Neural progenitor cell (in vitro differentiated cells): Measurements from ENCODE around the gene SEPTIN2. TPM values are rescaled to one million over a fixed set of nuclear protein-coding genes. Genes with fewer than 3 reads are reported as not detected.
"Not testable (repeated sequence)": the region's sequence is repeated elsewhere in the genome, so short reads cannot be mapped to it uniquely, and the experiment has no call there.

Source experiments
- DNase-seq: peaks from one replicate; pipeline ENCODE4 v3.0.0-alpha.2; 2016; ENCODE audit warnings: low spot score
- H2AFZ ChIP-seq: fragments of 200-600 bp; sonication (generic); replicated peaks from 2 replicates; pipeline ENCODE4 v1.6.1; 2016; ENCODE audit warnings: antibody characterized with exemption
- H3F3A ChIP-seq: fragments of 200-600 bp; sonication (generic); 2 replicates; pipeline ENCODE4 v1.6.1; 2016; ENCODE audit warnings: antibody characterized with exemption, low read depth
- H3K27ac ChIP-seq: fragments of 200-600 bp; sonication (generic); 2 replicates; pipeline ENCODE4 v1.5.1; 2016; ENCODE audit warnings: mild to moderate bottlenecking
- H3K27me3 ChIP-seq: fragments of 200-600 bp; sonication (generic); 2 replicates; pipeline ENCODE4 v1.6.1; 2016; ENCODE audit warnings: mild to moderate bottlenecking, moderate library complexity
- H3K36me3 ChIP-seq: fragments of 200-600 bp; sonication (generic); 2 replicates; pipeline ENCODE4 v1.5.1; 2016
- H3K4me1 ChIP-seq: fragments of 200-600 bp; sonication (generic); 2 replicates; pipeline ENCODE4 v1.6.1; 2016; ENCODE audit warnings: mixed run types
- H3K4me2 ChIP-seq: fragments of 200-600 bp; sonication (generic); 2 replicates; pipeline ENCODE4 v1.6.1; 2016
- H3K4me3 ChIP-seq: fragments of 200-600 bp; sonication (generic); 2 replicates; pipeline ENCODE4 v1.5.1; 2016
- H3K79me2 ChIP-seq: fragments of 200-600 bp; sonication (generic); 2 replicates; pipeline ENCODE4 v1.6.1; 2016; ENCODE audit warnings: low read depth
- H3K9ac ChIP-seq: fragments of 200-600 bp; sonication (generic); 2 replicates; pipeline ENCODE4 v1.6.1; 2016
- H3K9me3 ChIP-seq: fragments of 200-600 bp; sonication (generic); 2 replicates; pipeline ENCODE4 v1.5.1; 2016; ENCODE audit warnings: low read depth
- H4K20me1 ChIP-seq: fragments of 200-600 bp; sonication (generic); 2 replicates; pipeline ENCODE4 v1.6.1; 2016; ENCODE audit warnings: low read depth
- H3K27ac Mint-ChIP-seq: 3 replicates; pipeline ENCODE4 v1.8.0; 2021; ENCODE audit warnings: mixed read lengths
- H3K27me3 Mint-ChIP-seq: 2 replicates; pipeline ENCODE4 v1.8.0; 2022; ENCODE audit warnings: low read depth, mild to moderate bottlenecking, inconsistent platforms, moderate library complexity, mixed read lengths; ENCODE audit not compliant: insufficient read depth
- H3K36me3 Mint-ChIP-seq: 3 replicates; pipeline ENCODE4 v1.8.0; 2021; ENCODE audit warnings: mixed read lengths
- H3K4me1 Mint-ChIP-seq: 3 replicates; pipeline ENCODE4 v1.8.0; 2021; ENCODE audit warnings: mixed read lengths
- H3K4me3 Mint-ChIP-seq: 3 replicates; pipeline ENCODE4 v1.8.0; 2021; ENCODE audit warnings: mild to moderate bottlenecking, moderate library complexity, mixed read lengths
- H3K9me3 Mint-ChIP-seq: 3 replicates; pipeline ENCODE4 v1.8.0; 2020; ENCODE audit warnings: mixed read lengths
- EZH2 ChIP-seq: fragments of 200-600 bp; sonication (generic); IDR thresholded peaks from 2 replicates; pipeline ENCODE4 v1.6.1; 2017; ENCODE audit warnings: antibody characterized with exemption, mild to moderate bottlenecking, moderate library complexity
- EZH2phosphoT487 ChIP-seq: fragments of 200-600 bp; sonication (generic); IDR thresholded peaks from 2 replicates; pipeline ENCODE4 v1.6.1; 2017; ENCODE audit warnings: antibody characterized with exemption
- total RNA-seq: library from RNA; depleted of rRNA; stranded (reverse); fragments of >200 nt; gene quantifications from 2 replicates; pipeline ENCODE4 v1.2.3, GENCODE V29; 2015; ENCODE audit warnings: low replicate concordance
- TF ChIP-seq, protein P1 (sequence below): fragments of 200-600 bp; sonication (generic); IDR thresholded peaks from 2 replicates; pipeline ENCODE4 v1.5.1; 2017; ENCODE audit warnings: antibody characterized with exemption, mild to moderate bottlenecking

The SEPTIN2 gene
- total RNA-seq, 1 donor from 2014 or later = 632 TPM

DNA sequence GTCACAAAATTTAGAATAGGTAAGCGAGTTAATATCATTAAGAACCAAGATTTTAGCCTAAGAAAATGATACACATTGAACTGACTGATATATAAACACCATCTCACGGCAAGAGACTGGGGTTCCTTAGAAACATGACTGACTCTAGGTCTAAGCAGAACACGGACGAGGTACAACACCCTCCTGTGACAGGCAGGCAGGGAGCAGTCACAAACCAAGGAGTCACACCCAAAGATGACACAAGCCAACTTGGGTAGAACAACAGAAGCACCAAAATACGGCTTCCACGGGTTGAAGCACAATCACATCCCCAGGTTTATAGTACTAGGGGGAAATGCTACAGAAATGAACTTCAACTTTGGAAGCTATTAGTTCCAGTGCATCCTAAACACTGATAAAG lies 24.6 kb upstream of the SEPTIN2 start:
- H2AFZ ChIP-seq = no peak overlapping the region
- no peaks in the 10 kb centered on the region for H3F3A ChIP-seq
- no peak overlapping the region for H3K27ac ChIP-seq
- Mint-ChIP-seq H3K4me3 (no peak overlapping the region), H3K9me3 (no peaks in the 10 kb centered on the region), H3K4me1 (no peaks in the 10 kb centered on the region), H3K27me3 (no peaks in the 10 kb centered on the region), H3K36me3 (peaks cover 10% of the 10 kb centered on the region), H3K27ac (no peak overlapping the region)
- H3K9me3 ChIP-seq = no peaks in the 10 kb centered on the region
- H3K27me3 ChIP-seq = no peaks in the 10 kb centered on the region
- H3K4me3 ChIP-seq = no peak overlapping the region
- no peak for DNase-seq
- no peak overlapping the region for H3K9ac ChIP-seq
- peaks cover 100% of the 10 kb centered on the region for H3K79me2 ChIP-seq
- H3K4me1 ChIP-seq = no peaks in the 10 kb centered on the region
- H3K4me2 ChIP-seq = no peak overlapping the region
- H4K20me1 ChIP-seq = peaks cover 46% of the 10 kb centered on the region
- TF ChIP-seq EZH2 = no peak
- TF ChIP-seq, protein P1, sequence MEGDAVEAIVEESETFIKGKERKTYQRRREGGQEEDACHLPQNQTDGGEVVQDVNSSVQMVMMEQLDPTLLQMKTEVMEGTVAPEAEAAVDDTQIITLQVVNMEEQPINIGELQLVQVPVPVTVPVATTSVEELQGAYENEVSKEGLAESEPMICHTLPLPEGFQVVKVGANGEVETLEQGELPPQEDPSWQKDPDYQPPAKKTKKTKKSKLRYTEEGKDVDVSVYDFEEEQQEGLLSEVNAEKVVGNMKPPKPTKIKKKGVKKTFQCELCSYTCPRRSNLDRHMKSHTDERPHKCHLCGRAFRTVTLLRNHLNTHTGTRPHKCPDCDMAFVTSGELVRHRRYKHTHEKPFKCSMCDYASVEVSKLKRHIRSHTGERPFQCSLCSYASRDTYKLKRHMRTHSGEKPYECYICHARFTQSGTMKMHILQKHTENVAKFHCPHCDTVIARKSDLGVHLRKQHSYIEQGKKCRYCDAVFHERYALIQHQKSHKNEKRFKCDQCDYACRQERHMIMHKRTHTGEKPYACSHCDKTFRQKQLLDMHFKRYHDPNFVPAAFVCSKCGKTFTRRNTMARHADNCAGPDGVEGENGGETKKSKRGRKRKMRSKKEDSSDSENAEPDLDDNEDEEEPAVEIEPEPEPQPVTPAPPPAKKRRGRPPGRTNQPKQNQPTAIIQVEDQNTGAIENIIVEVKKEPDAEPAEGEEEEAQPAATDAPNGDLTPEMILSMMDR = no peak
- no peak for TF ChIP-seq EZH2phosphoT487
- no peaks in the 10 kb centered on the region for H3K36me3 ChIP-seq

DNA sequence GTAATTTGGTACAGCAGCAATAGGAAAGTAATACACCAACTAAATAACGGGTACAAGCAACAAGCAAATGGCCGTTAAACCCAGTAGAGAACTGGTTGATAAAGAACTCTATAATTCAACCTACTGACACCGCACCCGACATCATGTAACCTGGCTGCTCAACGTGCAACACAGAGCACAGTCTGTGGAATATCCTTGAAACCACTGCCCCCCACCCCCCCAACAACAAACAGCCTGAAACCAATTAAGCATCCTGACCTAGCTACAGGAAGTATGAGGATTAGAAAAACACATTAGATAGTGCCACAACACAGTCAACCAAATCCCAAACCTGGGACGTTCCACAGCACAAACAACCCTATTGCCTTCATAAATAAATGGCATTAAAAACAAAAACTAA lies 23.7 kb upstream of the SEPTIN2 start:
- H3K4me1 ChIP-seq = no peaks in the 10 kb centered on the region
- H3F3A ChIP-seq = no peaks in the 10 kb centered on the region
- no peak overlapping the region for H3K4me3 ChIP-seq
- H3K79me2 ChIP-seq = peaks cover 100% of the 10 kb centered on the region
- H3K9ac ChIP-seq = no peak overlapping the region
- no peak for DNase-seq
- Mint-ChIP-seq H3K27me3 (no peaks in the 10 kb centered on the region), H3K9me3 (no peaks in the 10 kb centered on the region), H3K4me1 (no peaks in the 10 kb centered on the region), H3K4me3 (no peak overlapping the region), H3K27ac (peak overlapping the region; percentile 30), H3K36me3 (peaks cover 18% of the 10 kb centered on the region)
- H3K4me2 ChIP-seq = no peak overlapping the region
- H3K36me3 ChIP-seq = no peaks in the 10 kb centered on the region
- no peak overlapping the region for H3K27ac ChIP-seq
- no peaks in the 10 kb centered on the region for H3K9me3 ChIP-seq
- H3K27me3 ChIP-seq = no peaks in the 10 kb centered on the region
- TF ChIP-seq, protein P1 = no peak
- no peak for TF ChIP-seq EZH2phosphoT487
- no peak for TF ChIP-seq EZH2
- no peak overlapping the region for H2AFZ ChIP-seq
- peaks cover 50% of the 10 kb centered on the region for H4K20me1 ChIP-seq

DNA sequence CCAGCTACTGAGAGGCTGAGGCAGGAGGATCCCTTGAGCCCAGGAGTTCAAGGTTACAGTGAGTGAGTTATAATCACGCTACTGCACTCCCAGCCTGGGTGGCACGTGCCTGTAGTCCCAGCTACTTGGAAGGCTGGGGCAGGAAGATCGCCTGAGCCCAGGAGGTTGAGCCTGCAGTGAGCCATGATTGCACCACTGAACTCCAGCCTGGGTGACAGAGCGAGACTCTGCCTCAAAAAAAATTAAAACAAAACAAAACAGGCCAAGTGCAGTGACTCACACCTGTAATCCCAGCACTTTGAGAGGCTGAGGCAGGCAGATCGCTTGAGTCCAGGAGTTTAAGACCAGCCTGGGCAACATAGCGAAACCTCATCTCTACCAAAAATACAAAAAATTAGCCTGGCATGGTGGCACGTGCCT lies 22.3 kb upstream of the SEPTIN2 start:
- DNase-seq, H2AFZ ChIP-seq, H3K27me3 ChIP-seq, H3K4me2 ChIP-seq, H3K4me3 Mint-ChIP-seq, H3K9me3 ChIP-seq, H3K27ac ChIP-seq, H3K9ac ChIP-seq, H3K4me3 ChIP-seq, H3K36me3 ChIP-seq, H3F3A ChIP-seq, H3K27me3 Mint-ChIP-seq, H3K4me1 ChIP-seq, H3K4me1 Mint-ChIP-seq, H3K9me3 Mint-ChIP-seq, H3K27ac Mint-ChIP-seq: not testable (repeated sequence)
- peaks cover 56% of the 10 kb centered on the region for H4K20me1 ChIP-seq
- H3K79me2 ChIP-seq = peaks cover 100% of the 10 kb centered on the region
- H3K36me3 Mint-ChIP-seq = peaks cover 21% of the 10 kb centered on the region

DNA sequence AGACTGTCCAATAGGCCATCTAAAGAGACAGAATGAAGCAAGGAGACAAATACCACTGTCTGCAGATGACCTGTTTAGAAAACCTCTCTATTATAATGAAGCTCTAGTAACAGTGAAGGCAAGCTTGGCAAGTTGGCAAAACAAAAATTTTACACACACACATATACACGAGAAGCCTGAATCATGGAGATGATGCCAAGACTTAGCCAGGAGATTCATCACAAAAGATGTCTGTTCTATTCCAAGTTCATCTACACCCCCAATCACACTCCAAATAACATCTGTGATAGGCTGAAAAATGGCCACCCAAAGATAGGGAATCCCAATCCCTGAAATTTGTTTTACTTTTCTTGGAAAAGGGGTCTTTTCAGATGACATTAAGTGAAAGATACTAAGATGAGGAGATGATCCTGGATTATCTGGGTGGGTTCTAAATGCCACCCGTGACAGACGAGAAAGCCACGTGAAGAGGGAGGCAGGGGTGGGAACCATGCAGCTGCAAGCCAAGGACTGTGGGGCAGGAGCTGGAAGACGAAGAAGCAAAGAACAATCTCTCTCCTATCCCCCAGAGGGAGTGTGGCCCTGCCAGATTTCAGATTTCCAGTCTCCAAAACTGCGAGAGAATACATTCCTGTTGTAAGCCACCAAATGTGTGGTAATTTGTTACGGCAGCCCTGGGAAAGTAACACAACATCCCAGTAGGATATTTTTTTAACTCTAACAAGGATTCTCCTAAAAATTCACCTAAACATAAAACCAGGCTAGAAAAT lies 20.2 kb upstream of the SEPTIN2 start:
- Mint-ChIP-seq H3K4me3 (no peak overlapping the region), H3K27me3 (no peaks in the 10 kb centered on the region), H3K27ac (no peak overlapping the region), H3K9me3 (no peaks in the 10 kb centered on the region), H3K36me3 (peaks cover 20% of the 10 kb centered on the region), H3K4me1 (peaks cover 6% of the 10 kb centered on the region)
- Histone ChIP-seq H3K36me3 (no peaks in the 10 kb centered on the region), H3K9ac (no peak overlapping the region), H4K20me1 (peaks cover 62% of the 10 kb centered on the region), H3K4me1 (no peaks in the 10 kb centered on the region), H3K4me2 (no peak overlapping the region), H3K27me3 (no peaks in the 10 kb centered on the region), H3K4me3 (no peak overlapping the region), H3K9me3 (no peaks in the 10 kb centered on the region), H3F3A (no peaks in the 10 kb centered on the region), H2AFZ (no peak overlapping the region), H3K79me2 (peaks cover 100% of the 10 kb centered on the region), H3K27ac (no peak overlapping the region)
- DNase-seq = no peak
- TF ChIP-seq EZH2phosphoT487 = no peak
- no peak for TF ChIP-seq EZH2
- TF ChIP-seq, protein P1 = no peak
